Stomach (tissue), 9 donors: ENCODE data around the gene L3MBTL3. TPM values are rescaled to one million over a fixed set of nuclear protein-coding genes. Genes with fewer than 3 reads are reported as not detected.
"Not testable (repeated sequence)": the region's sequence is repeated elsewhere in the genome, so short reads cannot be mapped to it uniquely, and the experiment has no call there.

Source experiments
- DNase-seq, 2 donors: peaks; one replicate each; pipeline versions ENCODE4 v3.0.0 to v3.0.0-alpha.2; 2013 to 2019
- H3K27ac ChIP-seq, 5 donors: fragments of 200-600 bp in 4 of 5; sonication (generic) in 4 of 5; one replicate each; pipeline ENCODE4 v1.5.1; 2013 to 2019; ENCODE audit warnings: mild to moderate bottlenecking in 1 of 5, moderate library complexity in 1 of 5
- H3K27me3 ChIP-seq, 3 donors: fragments of 200-600 bp; sonication (generic); one replicate each; pipeline ENCODE4 v1.5.1; 2017 to 2019; ENCODE audit warnings: mixed run types in 1 of 3
- H3K36me3 ChIP-seq, 4 donors: fragments of 200-600 bp; sonication (generic); 1 replicate in 3 of 4; 2 replicates in 1 of 4; pipeline ENCODE4 v1.5.1; 2016 to 2019
- H3K4me1 ChIP-seq, 4 donors: fragments of 200-600 bp; sonication (generic); one replicate each; pipeline ENCODE4 v1.5.1; 2016 to 2019
- H3K4me3 ChIP-seq, 4 donors: fragments of 200-600 bp; sonication (generic) in 3 of 4; one replicate each; pipeline ENCODE4 v1.5.1; 2016 to 2019; ENCODE audit warnings: mild to moderate bottlenecking in 1 of 4
- H3K9me3 ChIP-seq, 4 donors: fragments of 200-600 bp; sonication (generic); one replicate each; pipeline ENCODE4 v1.5.1; 2016 to 2019
- EP300 ChIP-seq: sonication (generic); formaldehyde crosslinking; IDR thresholded peaks from one replicate; pipeline ENCODE4 v1.6.1; 2017; ENCODE audit warnings: antibody characterized with exemption
- POLR2A ChIP-seq, 4 donors: fragments of 450-650 bp; IDR thresholded peaks; one replicate each; pipeline ENCODE4 v1.6.1; 2016; ENCODE audit warnings: antibody characterized with exemption in 4 of 4, control low read depth in 2 of 4, mild to moderate bottlenecking in 1 of 4, moderate library complexity in 1 of 4
- POLR2AphosphoS5 ChIP-seq, 3 donors: sonication (generic); formaldehyde crosslinking; IDR thresholded peaks; one replicate each; pipeline ENCODE4 v1.6.1; 2016; ENCODE audit warnings: antibody characterized with exemption in 3 of 3
- WGBS, 5 donors: extraction: QIAGEN DNeasy Blood & Tissue Kit in 3 of 5; methylation state at CpG; one replicate each; pipeline versions ENCODE4 v1.1.5 to v1.1.7; 2013 to 2018; 5-methylcytosine and 5-hydroxymethylcytosine counted together
- intact Hi-C: fragments of 100-400 bp; cut with DNase I; formaldehyde crosslinking; loops from one replicate; pipeline ENCODE4 v1.15.1; 2023; ENCODE audit warnings: low total_unique reads
- polyA plus RNA-seq, 3 donors: library from polyadenylated mRNA; stranded (reverse); fragments of 200-250 nt; gene quantifications; one replicate each; pipeline ENCODE4 v1.2.3, GENCODE V29; 2013
- total RNA-seq, 5 donors: library from RNA; depleted of rRNA; stranded (reverse); fragments of >200 nt; gene quantifications; one replicate each; pipeline versions ENCODE4 v1.1.0 to v1.2.3, GENCODE V29; 2014 to 2016
- TF ChIP-seq, protein P1 (sequence below), 7 experiments: fragments of 450-650 bp in 4 of 7; fragments of 200-600 bp in 3 of 7; sonication (generic) in 3 of 7; IDR thresholded peaks; one replicate each; pipeline ENCODE4 v1.5.1; 2016 to 2019; ENCODE audit warnings: antibody characterized with exemption in 7 of 7, control low read depth in 2 of 7, mild to moderate bottlenecking in 1 of 7
- donor health status: healthy with polysubstance abuse.
- donor health status: Bipolar disorder and iron deficiency.
- donor health status: healthy.

The L3MBTL3 gene
- total and polyA plus RNA-seq, 8 donors, result 1.8 to 51.9 (median 3.1) TPM; not detected in 1

DNA sequence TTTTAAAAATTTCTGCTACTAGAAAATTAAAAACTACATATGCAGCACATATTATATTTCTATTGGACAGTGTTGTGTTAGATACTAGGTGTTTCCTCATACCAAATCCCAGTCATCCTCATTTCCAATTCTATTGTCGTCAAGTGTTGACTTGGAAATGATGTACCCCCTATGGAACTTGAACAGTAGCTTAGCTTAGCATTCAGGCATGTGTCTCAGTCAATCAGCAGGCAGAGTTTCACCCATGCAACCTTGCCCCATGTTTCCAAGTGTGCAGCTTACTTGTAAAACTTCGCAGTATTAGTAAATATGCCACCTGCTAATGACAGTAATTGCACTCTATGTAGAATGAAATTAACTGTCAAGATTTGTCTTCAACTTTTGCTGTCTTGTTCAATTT lies 144.9 kb downstream of the L3MBTL3 start:
- Histone ChIP-seq H3K4me3 (no peak overlapping the region), H3K4me1 (no peaks in the 10 kb centered on the region), H3K27me3 (peaks cover 0 to 6% (median 0%) of the 10 kb centered on the region in 3 donors), H3K27ac (no peak overlapping the region), H3K9me3 (peaks cover 0 to 8% (median 3%) of the 10 kb centered on the region in 4 donors), H3K36me3 (no peaks in the 10 kb centered on the region)
- intact Hi-C loops, result no loop called here
- 69 to 94% (median 92%) methylated on average over 2 of the region's 2 CpGs for WGBS, 5 donors
- DNase-seq, result no peak
- TF ChIP-seq POLR2A (IDR thresholded peaks at IDR 0.05), result no peak
- no peak for TF ChIP-seq EP300

DNA sequence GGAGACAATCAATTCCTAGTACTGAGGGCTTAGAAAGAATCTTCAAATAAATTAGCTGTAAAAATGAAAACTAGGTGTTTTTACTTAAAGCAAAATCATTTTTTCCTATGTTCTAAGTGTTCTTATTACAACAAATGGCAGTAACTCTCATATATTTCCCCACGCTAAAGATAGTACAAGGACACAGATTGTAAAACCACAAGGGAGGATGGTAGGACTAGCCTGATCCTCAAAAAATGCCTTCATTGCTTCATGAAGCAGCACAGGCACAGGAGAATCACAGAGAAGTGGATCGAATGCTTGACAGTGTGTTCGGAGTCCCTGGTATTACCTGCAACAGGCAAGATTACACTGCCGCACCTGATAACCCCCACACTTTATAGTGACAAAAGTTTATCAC lies 145.9 kb downstream of the L3MBTL3 start:
- no peaks in the 10 kb centered on the region for H3K9me3 ChIP-seq
- WGBS, 5 donors, result 60 to 68% (median 65%) methylated on average over 4 of the region's 4 CpGs
- DNase-seq, result no peak
- no peak overlapping the region for H3K27ac ChIP-seq
- intact Hi-C loops, result no loop called here
- no peaks in the 10 kb centered on the region for H3K4me1 ChIP-seq
- H3K27me3 ChIP-seq, result peaks cover 0 to 6% (median 0%) of the 10 kb centered on the region in 3 donors
- no peak overlapping the region for H3K4me3 ChIP-seq
- TF ChIP-seq, protein P1, sequence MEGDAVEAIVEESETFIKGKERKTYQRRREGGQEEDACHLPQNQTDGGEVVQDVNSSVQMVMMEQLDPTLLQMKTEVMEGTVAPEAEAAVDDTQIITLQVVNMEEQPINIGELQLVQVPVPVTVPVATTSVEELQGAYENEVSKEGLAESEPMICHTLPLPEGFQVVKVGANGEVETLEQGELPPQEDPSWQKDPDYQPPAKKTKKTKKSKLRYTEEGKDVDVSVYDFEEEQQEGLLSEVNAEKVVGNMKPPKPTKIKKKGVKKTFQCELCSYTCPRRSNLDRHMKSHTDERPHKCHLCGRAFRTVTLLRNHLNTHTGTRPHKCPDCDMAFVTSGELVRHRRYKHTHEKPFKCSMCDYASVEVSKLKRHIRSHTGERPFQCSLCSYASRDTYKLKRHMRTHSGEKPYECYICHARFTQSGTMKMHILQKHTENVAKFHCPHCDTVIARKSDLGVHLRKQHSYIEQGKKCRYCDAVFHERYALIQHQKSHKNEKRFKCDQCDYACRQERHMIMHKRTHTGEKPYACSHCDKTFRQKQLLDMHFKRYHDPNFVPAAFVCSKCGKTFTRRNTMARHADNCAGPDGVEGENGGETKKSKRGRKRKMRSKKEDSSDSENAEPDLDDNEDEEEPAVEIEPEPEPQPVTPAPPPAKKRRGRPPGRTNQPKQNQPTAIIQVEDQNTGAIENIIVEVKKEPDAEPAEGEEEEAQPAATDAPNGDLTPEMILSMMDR (IDR thresholded peaks at IDR 0.05), result no peak
- no peak for TF ChIP-seq POLR2AphosphoS5 (IDR thresholded peaks at IDR 0.05)
- TF ChIP-seq EP300, result no peak
- TF ChIP-seq POLR2A (IDR thresholded peaks at IDR 0.05), result no peak
- H3K36me3 ChIP-seq, result no peaks in the 10 kb centered on the region

DNA sequence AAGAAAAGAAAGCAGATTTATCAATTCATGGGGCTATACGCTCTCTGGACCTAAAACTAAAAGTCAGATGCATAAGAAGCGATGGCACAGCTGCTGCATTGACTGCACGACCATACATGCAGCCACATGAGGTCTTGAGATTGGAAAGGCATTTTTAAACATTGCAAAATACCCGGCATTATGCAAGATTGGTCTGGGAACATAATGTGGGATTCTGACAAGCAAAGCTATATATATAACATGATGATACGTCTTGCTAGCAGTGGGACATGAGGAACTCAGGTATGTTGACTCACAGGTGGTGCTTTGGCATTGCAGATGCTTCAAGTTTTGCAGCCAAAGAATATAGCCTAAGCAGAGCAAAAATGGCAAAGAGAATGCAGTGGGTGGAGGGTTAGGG lies 149.3 kb downstream of the L3MBTL3 start:
- no peak for DNase-seq
- no peak overlapping the region for H3K27ac ChIP-seq
- no peak for TF ChIP-seq POLR2AphosphoS5 (IDR thresholded peaks at IDR 0.05)
- TF ChIP-seq, protein P1 (IDR thresholded peaks at IDR 0.05), result no peak
- no peak for TF ChIP-seq EP300
- H3K4me3 ChIP-seq, result no peak overlapping the region
- H3K9me3 ChIP-seq, result peaks cover 0 to 8% (median 0%) of the 10 kb centered on the region in 4 donors
- no peaks in the 10 kb centered on the region for H3K4me1 ChIP-seq
- peaks cover 0 to 6% (median 0%) of the 10 kb centered on the region in 3 donors for H3K27me3 ChIP-seq
- WGBS, 5 donors, result 63 to 74% (median 70%) methylated on average over 5 of the region's 5 CpGs
- intact Hi-C loops, result no loop called here
- no peaks in the 10 kb centered on the region for H3K36me3 ChIP-seq

DNA sequence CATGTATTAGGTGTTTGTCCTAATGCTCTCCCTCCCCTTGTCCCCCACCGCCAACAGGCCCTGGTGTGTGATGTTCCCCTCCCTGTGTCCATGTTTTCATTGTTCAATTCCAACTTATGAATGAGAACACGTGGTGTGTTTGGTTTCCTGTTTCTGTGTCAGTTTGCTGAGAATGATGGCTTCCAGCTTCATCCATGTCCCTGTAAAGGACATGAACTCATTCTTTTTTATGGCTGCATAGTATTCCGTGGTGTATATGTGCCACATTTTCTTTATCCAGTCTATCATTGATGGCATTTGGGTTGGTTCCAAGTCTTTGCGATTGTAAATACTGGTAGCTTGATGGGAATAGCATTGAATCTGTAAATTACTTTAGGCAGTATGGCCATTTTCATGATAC lies 151.8 kb downstream of the L3MBTL3 start:
- 87 to 92% (median 89%) methylated on average over 4 of the region's 4 CpGs for WGBS, 5 donors
- intact Hi-C loops, result not testable (repeated sequence)

DNA sequence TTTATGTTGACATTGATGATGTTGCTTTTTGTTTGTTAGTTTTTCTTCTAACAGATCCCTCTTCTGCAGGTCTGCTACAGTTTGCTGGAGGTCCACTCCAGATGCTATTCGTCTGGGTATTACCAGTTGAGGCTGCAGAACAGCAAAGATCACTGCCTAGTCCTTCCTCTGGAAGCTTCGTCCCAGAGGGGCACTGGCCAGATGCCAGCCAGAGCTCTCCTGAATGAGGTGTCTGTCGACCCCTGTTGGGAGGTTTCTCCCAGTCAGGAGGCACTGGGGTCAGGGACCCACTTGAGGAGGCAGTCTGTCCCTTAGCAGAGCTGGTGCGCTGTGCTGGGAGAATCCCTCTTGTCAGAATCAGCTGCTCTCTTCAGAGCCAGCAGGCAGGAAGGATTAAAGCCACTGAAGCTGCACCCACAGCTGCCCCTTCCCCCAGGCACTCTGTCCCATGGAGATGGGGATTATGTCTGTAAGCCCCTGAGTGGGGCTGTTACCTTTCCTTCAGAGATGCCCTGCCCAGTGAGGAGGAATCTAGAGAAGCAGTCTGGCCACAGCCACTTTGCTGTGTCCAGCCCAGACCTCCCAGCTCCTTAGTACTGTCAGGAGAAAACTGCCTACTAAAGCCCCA lies 155.1 kb downstream of the L3MBTL3 start:
- H3K36me3 ChIP-seq, DNase-seq, H3K27ac ChIP-seq, H3K4me3 ChIP-seq, H3K4me1 ChIP-seq, intact Hi-C loops, H3K27me3 ChIP-seq, H3K9me3 ChIP-seq: not testable (repeated sequence)
- 68 to 90% (median 80%) methylated on average over 3 to 4 of the region's 4 CpGs for WGBS, 5 donors

More for the DNA sequence above, 151.8 kb downstream of the L3MBTL3 start:
- H3K4me1 ChIP-seq, DNase-seq, H3K27me3 ChIP-seq, H3K9me3 ChIP-seq, H3K4me3 ChIP-seq, H3K36me3 ChIP-seq, H3K27ac ChIP-seq: not testable (repeated sequence)

DNA sequence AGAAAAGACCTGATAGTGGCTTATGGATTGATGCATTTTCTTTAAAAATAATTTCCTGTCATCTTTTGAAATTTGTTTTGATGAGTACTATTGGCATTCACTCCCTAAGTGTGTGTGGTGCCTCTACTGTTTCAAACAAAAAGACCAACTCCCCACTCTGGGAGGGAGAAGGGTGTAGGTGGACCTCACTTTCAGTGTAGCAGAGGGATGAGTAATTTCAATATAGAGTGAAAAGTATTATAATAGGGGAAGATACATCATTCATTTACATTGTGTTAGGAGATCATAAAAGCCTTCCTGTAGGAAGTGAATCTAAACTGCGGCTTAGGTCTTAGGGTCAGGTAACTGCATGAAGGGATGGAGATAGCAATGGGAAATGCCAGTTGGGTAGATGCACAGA lies 158.0 kb downstream of the L3MBTL3 start:
- Histone ChIP-seq H3K4me1 (no peaks in the 10 kb centered on the region), H3K27me3 (no peaks in the 10 kb centered on the region), H3K4me3 (no peak overlapping the region), H3K36me3 (no peaks in the 10 kb centered on the region), H3K27ac (no peak overlapping the region), H3K9me3 (peaks cover 0 to 4% (median 0%) of the 10 kb centered on the region in 4 donors)
- TF ChIP-seq POLR2AphosphoS5 (IDR thresholded peaks at IDR 0.05), result no peak
- no peak for TF ChIP-seq POLR2A (IDR thresholded peaks at IDR 0.05)
- no peak for TF ChIP-seq EP300
- TF ChIP-seq, protein P1 (IDR thresholded peaks at IDR 0.05), result no peak
- intact Hi-C loops, result no loop called here
- no peak for DNase-seq
- WGBS, 5 donors, result 82 to 100% (median 94%) methylated on average over 1 of the region's 1 CpG
